GM19455 (cell line): Measurements from ENCODE around the gene CCDC27.

Source experiments
- ATAC-seq: cut with Tn5 transposase; IDR thresholded peaks from one replicate; pipeline ENCODE4 v1.9.1; 2021; ENCODE audit not compliant: unreplicated experiment

The CCDC27 gene

GRCh38 chr1:3750741-3751140, 1.5 kb upstream of the CCDC27 start:
- ATAC-seq = no peak

GRCh38 chr1:3753656-3754454, 1.6 kb downstream of the CCDC27 start:
- no peak for ATAC-seq

DNA sequence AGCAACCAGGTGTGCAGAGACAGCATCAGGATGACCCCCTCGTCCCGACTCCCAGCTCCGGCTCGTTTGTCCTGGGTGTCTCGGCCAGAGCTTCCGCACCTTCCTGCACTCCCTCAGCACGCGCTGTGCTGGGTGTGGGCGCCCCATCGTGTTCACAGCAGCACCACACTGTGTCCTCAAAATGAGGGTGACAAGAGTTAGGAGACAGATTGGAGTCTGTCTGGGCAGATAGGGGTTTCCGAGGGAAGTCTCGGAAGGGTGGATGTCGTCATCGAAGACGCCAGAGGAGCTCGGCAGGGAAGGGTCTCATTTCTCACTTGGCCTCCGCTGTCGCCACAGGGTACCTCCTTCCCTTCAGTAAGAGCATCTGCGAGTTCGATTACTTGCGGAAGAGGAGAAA, 4.1 kb downstream of the CCDC27 start:
- no peak for ATAC-seq

DNA sequence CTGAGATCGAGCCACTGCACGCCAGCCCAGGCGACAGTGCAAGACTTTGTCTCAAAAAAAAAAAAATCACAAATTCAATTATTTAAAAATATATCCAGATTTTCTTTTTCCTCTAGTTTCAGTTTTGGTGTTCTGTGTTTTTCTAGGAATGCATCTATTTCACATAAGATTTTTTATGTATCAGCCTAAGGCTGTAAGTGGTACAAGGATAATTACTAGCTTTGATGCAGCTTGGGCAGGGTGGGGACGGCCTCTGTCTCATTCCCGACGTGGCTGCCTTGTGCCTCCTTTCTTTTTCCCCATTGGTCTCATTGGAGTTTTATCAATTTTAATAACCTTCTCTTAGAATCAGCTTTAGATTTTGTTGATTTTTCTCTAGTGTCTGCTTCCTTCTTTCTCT, 6.9 kb downstream of the CCDC27 start:
- no peak for ATAC-seq

DNA sequence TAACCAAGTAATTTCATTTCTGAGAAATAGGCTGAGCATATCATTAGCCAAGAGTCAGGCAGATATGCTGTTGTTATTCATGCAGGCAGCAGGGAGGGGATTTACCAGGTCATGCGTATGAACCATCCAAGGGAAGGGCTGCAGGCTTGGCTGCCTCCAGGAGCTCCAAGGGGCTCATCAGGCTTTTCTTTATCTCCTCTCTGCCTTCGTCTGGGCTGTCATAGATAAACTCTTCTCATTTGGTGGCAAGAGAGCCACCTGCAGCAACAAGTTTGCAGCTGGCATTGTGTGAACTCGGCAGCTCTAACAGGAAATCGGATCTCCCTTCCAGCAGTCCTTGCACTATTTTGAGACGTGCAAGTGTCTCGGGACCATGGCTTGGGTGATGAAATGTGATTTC, 7.5 kb downstream of the CCDC27 start:
- ATAC-seq = no peak

GRCh38 chr1:3761296-3762010, 9.2 kb downstream of the CCDC27 start:
- ATAC-seq = no peak

GRCh38 chr1:3762151-3762872, 10.1 kb downstream of the CCDC27 start:
- no peak for ATAC-seq

GRCh38 chr1:3762873-3763228, 10.6 kb downstream of the CCDC27 start:
- no peak for ATAC-seq

DNA sequence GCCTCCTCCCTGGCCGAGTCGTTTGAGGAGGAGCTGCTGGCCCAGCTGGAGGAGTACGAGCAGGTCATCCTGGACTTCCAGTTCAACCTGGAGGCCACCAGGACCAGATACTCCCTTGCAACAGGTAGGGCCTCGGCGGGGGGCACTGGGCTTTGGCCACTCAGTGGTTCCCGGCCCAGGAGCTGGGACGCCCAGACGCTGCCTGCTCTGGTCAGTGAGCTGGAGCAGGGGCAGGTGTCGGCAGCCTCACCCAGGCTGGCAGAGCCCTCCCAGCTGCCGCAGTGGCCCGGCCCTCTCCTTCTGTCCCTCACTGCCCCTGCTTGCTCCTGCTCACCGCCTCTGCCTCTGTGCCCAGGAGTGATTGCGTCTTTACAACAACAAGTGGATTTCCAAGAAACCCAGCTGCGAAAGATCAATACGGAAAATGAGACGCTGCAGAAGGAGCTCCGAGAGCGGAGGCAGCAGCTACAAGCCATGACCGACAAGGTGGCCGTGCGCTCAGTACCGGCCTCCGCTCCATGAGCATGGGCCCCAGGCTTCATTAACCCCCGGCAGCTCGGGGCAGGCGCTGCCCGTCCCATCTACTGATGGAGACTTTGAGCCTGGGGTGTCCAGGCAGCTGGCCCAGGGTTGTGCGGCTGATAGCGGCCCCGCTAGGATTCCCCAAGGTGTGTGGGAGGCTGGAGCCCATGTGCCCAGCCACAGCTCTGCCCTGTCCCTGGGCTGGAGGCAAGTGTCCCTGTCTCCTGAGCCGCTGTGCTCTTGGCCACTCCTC, 11.3 kb downstream of the CCDC27 start:
- no peak for ATAC-seq

DNA sequence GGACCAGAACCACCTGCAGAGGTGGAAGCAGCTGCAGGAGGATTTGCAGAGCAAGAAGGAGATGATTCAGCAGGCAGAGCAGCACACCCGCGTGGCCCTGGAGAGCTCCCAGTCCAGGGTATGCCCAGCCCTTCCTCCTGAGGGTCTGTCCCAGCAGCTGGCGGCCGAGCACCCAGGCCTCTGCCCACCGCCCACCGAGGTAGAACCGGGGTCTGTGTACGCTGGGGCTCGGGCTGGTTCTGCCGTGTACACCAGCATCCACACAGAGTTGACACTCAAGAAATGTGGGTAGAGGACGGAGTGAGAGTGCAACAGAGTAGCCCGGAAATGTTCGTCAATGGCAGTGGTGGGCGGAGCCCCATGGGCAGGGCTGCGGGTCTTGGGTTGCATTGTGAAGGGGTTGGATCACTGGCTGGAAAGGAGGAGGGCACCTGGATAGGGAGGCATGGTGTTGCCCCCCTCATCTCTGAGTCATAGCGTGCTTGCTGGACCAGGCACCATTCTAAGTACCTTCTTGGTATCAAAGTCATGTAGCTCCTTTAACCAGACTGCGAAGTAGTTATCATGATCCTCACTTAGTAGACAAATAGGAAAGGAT, 15.2 kb downstream of the CCDC27 start:
- no peak for ATAC-seq

DNA sequence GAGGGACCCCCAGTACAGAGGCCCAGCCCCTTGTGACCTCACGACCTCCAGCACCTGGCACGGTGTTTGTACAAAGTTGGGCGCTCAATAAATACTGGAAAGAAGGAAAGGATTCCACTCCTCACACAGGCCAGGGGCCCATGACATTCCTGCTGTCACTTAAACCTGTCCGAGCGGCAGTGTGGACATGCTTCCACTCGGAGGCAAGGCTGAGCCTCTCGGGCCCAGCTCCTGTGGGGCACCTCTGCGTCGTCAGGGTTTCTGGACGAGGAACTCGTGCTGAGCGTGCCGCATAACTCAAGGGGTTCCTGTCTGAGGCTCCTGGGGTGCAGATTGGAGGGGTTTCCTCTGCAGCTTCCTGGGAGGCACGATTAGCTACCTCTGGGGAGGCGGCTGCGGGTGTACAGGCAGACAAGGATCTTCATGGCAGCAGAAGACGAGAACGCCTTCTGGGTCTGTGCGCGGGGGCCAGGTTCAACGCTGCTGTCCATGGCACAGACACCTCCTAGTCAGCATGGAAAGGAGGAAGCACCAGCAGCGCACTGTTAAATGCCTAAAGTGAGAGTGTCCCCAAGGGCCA, 16.7 kb downstream of the CCDC27 start:
- ATAC-seq = no peak

DNA sequence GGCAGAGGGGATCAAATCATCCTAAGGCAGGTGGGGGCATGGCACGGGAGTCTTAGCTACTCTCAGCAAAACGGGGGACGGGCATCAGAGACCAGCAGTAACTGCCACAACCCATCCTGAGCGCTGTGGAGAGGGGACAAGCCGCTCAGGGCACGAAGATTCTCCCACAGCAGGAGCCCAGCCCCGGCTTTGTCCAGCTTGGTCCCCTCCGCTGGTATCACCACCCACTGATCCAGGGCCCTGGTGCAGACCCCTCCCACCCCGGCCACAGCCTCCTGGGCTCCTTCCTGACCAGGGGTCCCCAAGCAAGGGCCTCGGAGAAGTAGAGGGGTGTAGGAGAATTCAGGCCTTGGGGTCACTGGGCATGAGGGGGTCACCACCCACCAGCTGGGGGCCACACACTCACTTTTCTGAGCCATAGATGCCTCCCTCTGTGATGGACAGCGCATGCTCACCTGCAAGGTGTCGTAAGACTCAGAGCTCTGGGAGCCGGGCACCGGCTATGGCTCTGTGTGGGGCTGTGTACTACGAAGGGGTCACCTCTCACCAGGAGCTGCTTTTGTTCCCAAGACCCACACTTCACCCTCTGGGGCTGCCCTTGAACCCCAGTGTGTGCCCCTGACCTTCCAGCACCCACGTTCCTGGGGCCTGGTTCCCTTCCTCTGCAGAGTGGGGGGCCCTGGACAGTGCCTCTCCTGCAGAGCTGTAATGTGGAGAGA, 18.0 kb downstream of the CCDC27 start:
- ATAC-seq = no peak

- peak; percentile 2 for ATAC-seq
These were observed 19.1 kb downstream of the CCDC27 start for GRCh38 chr1:3771108-3772026.

- peak; percentile 50 for ATAC-seq
These were observed 19.9 kb downstream of the CCDC27 start for GRCh38 chr1:3772027-3772714.

- ATAC-seq = peak; percentile 5
These were observed 20.7 kb downstream of the CCDC27 start, which contains the start of gene SMIM1 for GRCh38 chr1:3772715-3773571. Gene SMIM1 (plus strand): TSS chr1:3772749. CDS start chr1:3775374, 2,625 bp downstream.

- ATAC-seq = no peak
These were observed 21.5 kb downstream of the CCDC27 start for GRCh38 chr1:3773572-3774275.
